Measurements from ENCODE around the gene PLCB4. TPM values are rescaled to one million over a fixed set of nuclear protein-coding genes. Genes with fewer than 3 reads are reported as not detected.

The PLCB4 gene
- polyA plus RNA-seq, 1 experiment: 8.8 TPM

DNA sequence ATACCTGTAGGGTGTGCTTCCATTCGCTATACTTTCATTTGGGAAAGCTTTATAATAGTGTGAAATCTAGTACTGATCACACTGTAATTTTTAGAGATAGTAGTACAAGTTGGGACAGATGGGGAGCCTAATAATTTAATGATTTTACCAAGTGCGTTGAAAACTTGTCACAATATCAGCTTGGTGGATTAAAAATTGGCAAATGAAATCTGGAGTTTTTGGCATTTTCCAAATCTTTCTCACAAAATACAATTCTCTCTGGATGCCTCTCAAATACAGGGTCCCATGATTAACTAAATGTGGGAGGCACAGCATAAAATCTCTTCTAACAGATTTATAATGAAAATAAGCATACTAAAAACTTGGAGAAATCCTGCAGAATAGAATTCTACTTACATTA, 96.4 kb downstream of the PLCB4 start:
- no peaks in the 10 kb centered on the region for H3K36me3 ChIP-seq (ENCODE audit: control insufficient read depth, insufficient read depth, low read length)
- TF ChIP-seq, protein P1, sequence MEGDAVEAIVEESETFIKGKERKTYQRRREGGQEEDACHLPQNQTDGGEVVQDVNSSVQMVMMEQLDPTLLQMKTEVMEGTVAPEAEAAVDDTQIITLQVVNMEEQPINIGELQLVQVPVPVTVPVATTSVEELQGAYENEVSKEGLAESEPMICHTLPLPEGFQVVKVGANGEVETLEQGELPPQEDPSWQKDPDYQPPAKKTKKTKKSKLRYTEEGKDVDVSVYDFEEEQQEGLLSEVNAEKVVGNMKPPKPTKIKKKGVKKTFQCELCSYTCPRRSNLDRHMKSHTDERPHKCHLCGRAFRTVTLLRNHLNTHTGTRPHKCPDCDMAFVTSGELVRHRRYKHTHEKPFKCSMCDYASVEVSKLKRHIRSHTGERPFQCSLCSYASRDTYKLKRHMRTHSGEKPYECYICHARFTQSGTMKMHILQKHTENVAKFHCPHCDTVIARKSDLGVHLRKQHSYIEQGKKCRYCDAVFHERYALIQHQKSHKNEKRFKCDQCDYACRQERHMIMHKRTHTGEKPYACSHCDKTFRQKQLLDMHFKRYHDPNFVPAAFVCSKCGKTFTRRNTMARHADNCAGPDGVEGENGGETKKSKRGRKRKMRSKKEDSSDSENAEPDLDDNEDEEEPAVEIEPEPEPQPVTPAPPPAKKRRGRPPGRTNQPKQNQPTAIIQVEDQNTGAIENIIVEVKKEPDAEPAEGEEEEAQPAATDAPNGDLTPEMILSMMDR (IDR thresholded peaks at IDR 0.05; ENCODE audit: insufficient read depth, low read depth, low read length): no peak
- no peaks in the 10 kb centered on the region for H3K27me3 ChIP-seq (ENCODE audit: control insufficient read depth, insufficient read depth, low read length)
- POLR2A ChIA-PET: no interaction called here
- no peak overlapping the region for H3K4me3 ChIP-seq (ENCODE audit: low read depth, low read length)
- CTCF ChIA-PET: interaction anchor here (0.9 kb wide), 1 partner anchor 10 kb away, joined by 3 read pairs; no protein-coding TSS in a partner anchor
- DNase-seq (ENCODE audit: low read depth): no peak

DNA sequence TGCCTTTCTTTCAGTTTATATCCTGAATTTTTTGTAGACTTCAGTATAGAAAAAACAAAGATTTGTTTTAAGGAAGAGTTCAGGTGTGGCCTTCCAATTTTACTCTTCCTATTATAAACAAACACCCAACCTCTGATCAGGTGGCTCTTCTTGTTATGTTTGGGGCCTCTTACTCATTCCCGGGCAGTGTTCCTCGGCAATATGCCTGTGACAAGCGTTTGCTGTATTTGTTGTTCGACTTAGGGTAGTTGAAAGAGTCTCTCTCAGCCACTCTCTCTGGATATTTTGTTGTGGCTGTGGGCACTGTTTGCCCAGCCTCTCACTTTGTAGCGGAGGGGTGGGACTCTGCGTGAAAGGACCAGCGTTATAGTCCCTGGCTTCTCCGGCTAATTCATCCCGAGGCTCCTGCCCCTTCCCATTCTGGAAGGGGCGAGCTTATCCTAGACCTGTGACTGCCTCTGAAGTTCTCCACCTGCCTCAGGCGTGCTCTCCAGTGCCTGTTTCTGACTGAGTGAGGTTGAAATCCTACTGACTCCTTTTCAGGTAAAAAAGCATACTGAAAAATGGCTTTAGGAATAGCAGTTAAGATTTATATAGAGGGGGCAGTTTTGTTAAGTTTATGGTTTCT, 97.4 kb downstream of the PLCB4 start:
- TF ChIP-seq, protein P1 (IDR thresholded peaks at IDR 0.05; ENCODE audit: insufficient read depth, low read depth, low read length): no peak
- H3K4me3 ChIP-seq (ENCODE audit: low read depth, low read length): no peak overlapping the region
- DNase-seq (ENCODE audit: low read depth): no peak
- POLR2A ChIA-PET: no interaction called here
- CTCF ChIA-PET: no interaction called here
- H3K36me3 ChIP-seq (ENCODE audit: control insufficient read depth, insufficient read depth, low read length): no peaks in the 10 kb centered on the region
- no peaks in the 10 kb centered on the region; the same call in 1 of the 2 replicates for H3K27me3 ChIP-seq (ENCODE audit: control insufficient read depth, insufficient read depth, low read length)

DNA sequence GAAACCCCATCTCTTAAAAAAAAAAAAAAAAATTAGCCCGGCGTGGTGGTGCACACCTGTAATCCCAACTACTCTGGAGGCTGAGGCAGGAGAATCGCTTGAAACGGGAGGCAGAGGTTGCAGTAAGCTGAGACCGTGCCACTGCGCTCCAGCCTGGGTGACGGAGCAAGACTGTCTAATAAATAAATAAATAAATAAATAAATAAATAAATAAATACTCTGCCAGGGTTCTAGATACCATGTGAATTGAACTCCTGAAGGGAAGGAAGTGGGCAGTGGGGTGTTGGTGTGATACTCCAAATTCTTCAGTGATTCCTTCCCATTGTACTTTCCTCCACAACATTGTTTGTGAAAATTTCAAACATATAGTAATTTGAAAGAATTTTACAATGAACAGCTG, 100.5 kb downstream of the PLCB4 start:
- DNase-seq (ENCODE audit: low read depth): no peak
- H3K36me3 ChIP-seq (ENCODE audit: control insufficient read depth, insufficient read depth, low read length): no peaks in the 10 kb centered on the region
- no peaks in the 10 kb centered on the region; the same call in 1 of the 2 replicates for H3K27me3 ChIP-seq (ENCODE audit: control insufficient read depth, insufficient read depth, low read length)
- H3K4me3 ChIP-seq (ENCODE audit: low read depth, low read length): no peak overlapping the region
- ChIA-PET POLR2A (no interaction called here), CTCF (interaction anchor here (0.6 kb wide), 1 partner anchor 316 kb away, joined by 3 read pairs; no protein-coding TSS in a partner anchor)
- TF ChIP-seq, protein P1 (IDR thresholded peaks at IDR 0.05; ENCODE audit: insufficient read depth, low read depth, low read length): no peak

DNA sequence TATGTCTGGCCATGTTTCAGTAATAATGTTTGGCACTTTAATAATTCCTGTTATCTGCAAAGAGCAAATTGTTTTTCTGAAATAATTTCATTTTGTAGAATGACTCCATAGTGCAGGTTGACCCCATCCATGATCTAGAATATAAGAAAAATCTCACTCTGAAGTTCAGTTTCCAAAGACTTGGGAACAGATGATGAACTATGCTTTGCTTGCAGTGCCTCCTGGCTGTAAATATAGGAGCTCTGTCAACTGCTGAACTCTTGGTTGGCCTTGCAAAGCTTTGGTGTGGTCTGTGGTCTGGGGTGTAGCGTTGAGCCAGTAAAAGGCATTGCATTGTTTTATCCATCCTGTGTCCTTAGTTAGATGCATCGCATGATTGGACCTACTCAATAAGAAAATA, 104.0 kb downstream of the PLCB4 start:
- POLR2A ChIA-PET: interaction anchor here (0.6 kb wide), 1 partner anchor 70 kb away, joined by 5 read pairs; no protein-coding TSS in a partner anchor
- Histone ChIP-seq H3K27me3 (ENCODE audit: control insufficient read depth, insufficient read depth, low read length) (no peaks in the 10 kb centered on the region; the same call in 1 of the 2 replicates), H3K4me3 (ENCODE audit: low read depth, low read length) (no peak overlapping the region), H3K36me3 (ENCODE audit: control insufficient read depth, insufficient read depth, low read length) (no peaks in the 10 kb centered on the region)
- CTCF ChIA-PET: interaction anchor here (0.9 kb wide), 1 partner anchor 47 kb away, joined by 3 read pairs; no protein-coding TSS in a partner anchor
- TF ChIP-seq, protein P1 (IDR thresholded peaks at IDR 0.05; ENCODE audit: insufficient read depth, low read depth, low read length): 0 out of 2 replicates have a peak, but pooled peaks have one; percentile 16
- DNase-seq (ENCODE audit: low read depth): no peak

DNA sequence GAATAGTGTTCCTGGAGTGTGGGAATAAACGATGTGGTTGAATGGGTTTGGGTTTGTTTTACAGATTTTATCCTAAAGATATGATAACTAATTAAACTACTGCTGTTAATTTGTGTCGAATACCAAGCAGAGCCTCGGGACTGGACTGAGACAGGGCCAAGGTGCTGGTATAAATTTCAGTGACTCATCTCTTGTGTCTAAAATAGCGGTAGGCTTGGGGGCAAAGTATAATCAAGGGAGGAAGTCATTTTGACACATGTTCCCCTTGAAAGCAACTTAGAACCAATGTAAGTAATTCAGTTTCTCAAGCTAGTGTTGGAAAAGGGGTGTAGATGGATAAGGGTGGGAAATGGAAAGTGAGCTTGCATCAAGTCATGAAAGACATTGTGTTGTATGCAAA, 108.4 kb downstream of the PLCB4 start:
- ChIA-PET POLR2A (no interaction called here), CTCF (no interaction called here)
- no peak overlapping the region for H3K4me3 ChIP-seq (ENCODE audit: low read depth, low read length)
- H3K36me3 ChIP-seq (ENCODE audit: control insufficient read depth, insufficient read depth, low read length): no peaks in the 10 kb centered on the region
- TF ChIP-seq, protein P1 (IDR thresholded peaks at IDR 0.05; ENCODE audit: insufficient read depth, low read depth, low read length): no peak
- DNase-seq (ENCODE audit: low read depth): no peak
- no peaks in the 10 kb centered on the region for H3K27me3 ChIP-seq (ENCODE audit: control insufficient read depth, insufficient read depth, low read length)

Measured in BJ (cell line).